Measurements from ENCODE around the gene MACROD2. TPM values are rescaled to one million over a fixed set of nuclear protein-coding genes. Genes with fewer than 3 reads are reported as not detected.

Gene MACROD2
- total and polyA plus RNA-seq, 4 donors = 13.0 to 67.1 (median 20.7) TPM

- no peaks in the 10 kb centered on the region for H3K36me3 ChIP-seq (ENCODE audit: control insufficient read depth in 4 of 4, insufficient read depth in 4 of 4, low read length in 4 of 4)
- no peaks in the 10 kb centered on the region for H3K4me1 ChIP-seq (ENCODE audit: control insufficient read depth in 5 of 5, insufficient read depth in 5 of 5, low read length in 5 of 5)
- DNase-seq (no peak), ATAC-seq (ENCODE audit: insufficient read depth, low FRiP score) (no peak)
- H3K27me3 ChIP-seq (ENCODE audit: control insufficient read depth in 3 of 3, insufficient read depth in 3 of 3, low read length in 2 of 3) = no peaks in the 10 kb centered on the region
- TF ChIP-seq, protein P1, sequence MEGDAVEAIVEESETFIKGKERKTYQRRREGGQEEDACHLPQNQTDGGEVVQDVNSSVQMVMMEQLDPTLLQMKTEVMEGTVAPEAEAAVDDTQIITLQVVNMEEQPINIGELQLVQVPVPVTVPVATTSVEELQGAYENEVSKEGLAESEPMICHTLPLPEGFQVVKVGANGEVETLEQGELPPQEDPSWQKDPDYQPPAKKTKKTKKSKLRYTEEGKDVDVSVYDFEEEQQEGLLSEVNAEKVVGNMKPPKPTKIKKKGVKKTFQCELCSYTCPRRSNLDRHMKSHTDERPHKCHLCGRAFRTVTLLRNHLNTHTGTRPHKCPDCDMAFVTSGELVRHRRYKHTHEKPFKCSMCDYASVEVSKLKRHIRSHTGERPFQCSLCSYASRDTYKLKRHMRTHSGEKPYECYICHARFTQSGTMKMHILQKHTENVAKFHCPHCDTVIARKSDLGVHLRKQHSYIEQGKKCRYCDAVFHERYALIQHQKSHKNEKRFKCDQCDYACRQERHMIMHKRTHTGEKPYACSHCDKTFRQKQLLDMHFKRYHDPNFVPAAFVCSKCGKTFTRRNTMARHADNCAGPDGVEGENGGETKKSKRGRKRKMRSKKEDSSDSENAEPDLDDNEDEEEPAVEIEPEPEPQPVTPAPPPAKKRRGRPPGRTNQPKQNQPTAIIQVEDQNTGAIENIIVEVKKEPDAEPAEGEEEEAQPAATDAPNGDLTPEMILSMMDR (IDR thresholded peaks at IDR 0.05; ENCODE audit: control extremely low read depth, extremely low read depth) = no peak
- H3K4me3 ChIP-seq = no peak overlapping the region
- H3K9me3 ChIP-seq (ENCODE audit: control insufficient read depth in 4 of 4, insufficient read depth in 3 of 4, low read length in 3 of 4) = peaks cover 0 to 1% (median 0%) of the 10 kb centered on the region in 4 donors
- no peak overlapping the region for H3K9ac ChIP-seq (ENCODE audit: insufficient read depth in 1 of 2, low read length in 2 of 2)
- no peak overlapping the region for H3K27ac ChIP-seq (ENCODE audit: low read depth in 1 of 2, low read length in 1 of 2)
- 89 to 91% methylated on average over 5 of the region's 5 CpGs for whole genome bisulfite sequencing, 2 donors
Observed at GRCh38 chr20:14801591-14802325, 806.4 kb downstream of the MACROD2 start.

- ATAC-seq (ENCODE audit: insufficient read depth, low FRiP score) = no peak
- no peak overlapping the region for H3K4me3 ChIP-seq
- TF ChIP-seq, protein P1 (IDR thresholded peaks at IDR 0.05; ENCODE audit: control extremely low read depth, extremely low read depth) = no peak
- no peak for DNase-seq
- no peak overlapping the region for H3K9ac ChIP-seq (ENCODE audit: insufficient read depth in 1 of 2, low read length in 2 of 2)
- no peak overlapping the region for H3K27ac ChIP-seq (ENCODE audit: low read depth in 1 of 2, low read length in 1 of 2)
- no peaks in the 10 kb centered on the region for H3K27me3 ChIP-seq (ENCODE audit: control insufficient read depth in 3 of 3, insufficient read depth in 3 of 3, low read length in 2 of 3)
- WGBS, 2 donors = 78 to 83% methylated on average over 2 of the region's 2 CpGs
- no peaks in the 10 kb centered on the region for H3K4me1 ChIP-seq (ENCODE audit: control insufficient read depth in 5 of 5, insufficient read depth in 5 of 5, low read length in 5 of 5)
- peaks cover 0 to 4% (median under 1%) of the 10 kb centered on the region in 4 donors for H3K9me3 ChIP-seq (ENCODE audit: control insufficient read depth in 4 of 4, insufficient read depth in 3 of 4, low read length in 3 of 4)
- no peaks in the 10 kb centered on the region for H3K36me3 ChIP-seq (ENCODE audit: control insufficient read depth in 4 of 4, insufficient read depth in 4 of 4, low read length in 4 of 4)
Observed at GRCh38 chr20:14807224-14807623, 811.9 kb downstream of the MACROD2 start.

GRCh38 chr20:14815340-14815739 is 820.0 kb downstream of the MACROD2 start:
- 92 to 97% methylated on average over 2 of the region's 2 CpGs for WGBS, 2 donors
- Histone ChIP-seq H3K27me3 (ENCODE audit: control insufficient read depth in 3 of 3, insufficient read depth in 3 of 3, low read length in 2 of 3) (no peaks in the 10 kb centered on the region), H3K36me3 (ENCODE audit: control insufficient read depth in 4 of 4, insufficient read depth in 4 of 4, low read length in 4 of 4) (no peaks in the 10 kb centered on the region), H3K9me3 (ENCODE audit: control insufficient read depth in 4 of 4, insufficient read depth in 3 of 4, low read length in 3 of 4) (peaks cover 0 to 4% (median 0%) of the 10 kb centered on the region in 4 donors), H3K9ac (ENCODE audit: insufficient read depth in 1 of 2, low read length in 2 of 2) (no peak overlapping the region), H3K4me3 (no peak overlapping the region), H3K27ac (ENCODE audit: low read depth in 1 of 2, low read length in 1 of 2) (no peak overlapping the region), H3K4me1 (ENCODE audit: control insufficient read depth in 5 of 5, insufficient read depth in 5 of 5, low read length in 5 of 5) (peaks cover 0 to 8% (median 0%) of the 10 kb centered on the region in 5 donors)
- TF ChIP-seq, protein P1 (IDR thresholded peaks at IDR 0.05; ENCODE audit: control extremely low read depth, extremely low read depth) = no peak
- no peak for ATAC-seq (ENCODE audit: insufficient read depth, low FRiP score)
- no peak for DNase-seq

Data from lung (tissue), 12 donors.